Hepatocyte (in vitro differentiated cells): ENCODE results near the gene GRM8. TPM values are rescaled to one million over a fixed set of nuclear protein-coding genes. Genes with fewer than 3 reads are reported as not detected.

ENCODE experiments used
- DNase-seq: peaks from one replicate; pipeline ENCODE4 v3.0.0-alpha.2; 2016; ENCODE audit warnings: low spot score
- H2AFZ ChIP-seq: fragments of 200-600 bp; sonication (generic); 2 replicates; pipeline ENCODE4 v1.6.0; 2016; ENCODE audit warnings: antibody characterized with exemption, mild to moderate bottlenecking
- H3K27ac ChIP-seq: fragments of 200-600 bp; sonication (generic); 2 replicates; pipeline ENCODE4 v1.5.1; 2016; ENCODE audit warnings: mild to moderate bottlenecking
- H3K27me3 ChIP-seq: fragments of 200-600 bp; sonication (generic); 2 replicates; pipeline ENCODE4 v1.6.1; 2016
- H3K36me3 ChIP-seq: fragments of 200-600 bp; sonication (generic); replicated peaks from 2 replicates; pipeline ENCODE4 v1.5.1; 2016; ENCODE audit warnings: low read depth; ENCODE audit not compliant: insufficient read depth
- H3K4me1 ChIP-seq: fragments of 200-600 bp; sonication (generic); 2 replicates; pipeline ENCODE4 v1.5.1; 2016; ENCODE audit warnings: mild to moderate bottlenecking, moderate library complexity; ENCODE audit not compliant: insufficient read depth
- H3K4me2 ChIP-seq: fragments of 200-600 bp; sonication (generic); 2 replicates; pipeline ENCODE4 v1.6.0; 2016
- H3K4me3 ChIP-seq: fragments of 200-600 bp; sonication (generic); 2 replicates; pipeline ENCODE4 v1.5.1; 2016; ENCODE audit warnings: mild to moderate bottlenecking
- H3K79me2 ChIP-seq: fragments of 200-600 bp; sonication (generic); 2 replicates; pipeline ENCODE4 v1.6.0; 2017; ENCODE audit warnings: mild to moderate bottlenecking
- H3K9me2 ChIP-seq: fragments of 200-600 bp; sonication (generic); replicated peaks from 2 replicates; pipeline ENCODE4 v1.6.0; 2017; ENCODE audit warnings: mild to moderate bottlenecking; ENCODE audit not compliant: insufficient read depth
- H3K9me3 ChIP-seq: fragments of 200-600 bp; sonication (generic); 2 replicates; pipeline ENCODE4 v1.5.1; 2016; ENCODE audit warnings: low read depth, mild to moderate bottlenecking
- H4K20me1 ChIP-seq: fragments of 200-600 bp; sonication (generic); 2 replicates; pipeline ENCODE4 v1.6.0; 2016; ENCODE audit warnings: mild to moderate bottlenecking; ENCODE audit not compliant: insufficient read depth, poor library complexity, severe bottlenecking
- CTCF ChIP-seq: fragments of 200-600 bp; sonication (generic); IDR thresholded peaks from 2 replicates; pipeline ENCODE4 v1.5.1; 2016; ENCODE audit warnings: antibody characterized with exemption, mild to moderate bottlenecking; ENCODE audit not compliant: poor library complexity
- EZH2 ChIP-seq: fragments of 200-600 bp; sonication (generic); IDR thresholded peaks from 2 replicates; pipeline ENCODE4 v1.6.1; 2016; ENCODE audit warnings: antibody characterized with exemption, mild to moderate bottlenecking, borderline replicate concordance
- EZH2phosphoT487 ChIP-seq: fragments of 200-600 bp; sonication (generic); IDR thresholded peaks from one replicate; pipeline ENCODE4 v1.6.1; 2018; ENCODE audit warnings: antibody characterized with exemption, mild to moderate bottlenecking, low read depth, moderate library complexity; ENCODE audit not compliant: unreplicated experiment, severe bottlenecking
- WGBS: methylation state at CpG from one replicate; pipeline ENCODE4 v1.1.6; 2016; ENCODE audit warnings: low lambda C conversion rate; ENCODE audit errors: missing lambda C conversion rate; 5-methylcytosine and 5-hydroxymethylcytosine counted together
- polyA plus RNA-seq: library from polyadenylated mRNA; unstranded; fragments of >200 nt; fragmentation: Nextera tagmentation; extraction: Ambion mirVana; gene quantifications from 2 replicates; pipeline ENCODE4 v1.2.1, GENCODE V29; 2016
- total RNA-seq: library from RNA; depleted of rRNA; stranded (reverse); fragments of >200 nt; gene quantifications from 2 replicates; pipeline ENCODE4 v1.2.3, GENCODE V29; 2014

GRM8 gene
- total and polyA plus RNA-seq, 2 experiments from 2014 or later, result 0.62 to 4.5 TPM

- Histone ChIP-seq H3K9me3 (no peaks in the 10 kb centered on the region), H3K27me3 (no peaks in the 10 kb centered on the region), H3K27ac (no peak overlapping the region), H3K4me3 (no peak overlapping the region), H3K4me1 (no peaks in the 10 kb centered on the region), H3K4me2 (no peak overlapping the region), H3K79me2 (no peaks in the 10 kb centered on the region), H3K36me3 (no peaks in the 10 kb centered on the region), H4K20me1 (no peaks in the 10 kb centered on the region), H3K9me2 (no peaks in the 10 kb centered on the region), H2AFZ (no peak overlapping the region)
- no peak for DNase-seq
- WGBS, result 97% methylated on average over 3 of the region's 3 CpGs
- TF ChIP-seq CTCF (no peak), EZH2 (no peak), EZH2phosphoT487 (no peak)
These were observed 98.6 kb downstream of the GRM8 start for GRCh38 chr7:127154101-127154500.

- H4K20me1 ChIP-seq, result no peaks in the 10 kb centered on the region
- no peak for DNase-seq
- H3K9me3 ChIP-seq, result no peaks in the 10 kb centered on the region
- H3K27ac ChIP-seq, result no peak overlapping the region
- no peaks in the 10 kb centered on the region for H3K79me2 ChIP-seq
- no peaks in the 10 kb centered on the region for H3K36me3 ChIP-seq
- no peak for TF ChIP-seq EZH2
- TF ChIP-seq EZH2phosphoT487, result no peak
- no peak for TF ChIP-seq CTCF
- no peak overlapping the region for H3K4me2 ChIP-seq
- no peak overlapping the region for H3K4me3 ChIP-seq
- H3K27me3 ChIP-seq, result no peaks in the 10 kb centered on the region
- H3K9me2 ChIP-seq, result no peaks in the 10 kb centered on the region
- H2AFZ ChIP-seq, result no peak overlapping the region
- H3K4me1 ChIP-seq, result no peaks in the 10 kb centered on the region
- 93% methylated on average over 3 of the region's 3 CpGs for WGBS
These were observed 99.4 kb downstream of the GRM8 start for GRCh38 chr7:127153315-127153714.

GRCh38 chr7:127152423-127152822, 100.3 kb downstream of the GRM8 start:
- no peaks in the 10 kb centered on the region for H3K9me2 ChIP-seq
- no peak overlapping the region for H3K4me2 ChIP-seq

More at GRCh38 chr7:127152423-127152822, 100.3 kb downstream of the GRM8 start:
- TF ChIP-seq EZH2 (no peak), EZH2phosphoT487 (no peak), CTCF (no peak)
- Histone ChIP-seq H2AFZ (no peak overlapping the region), H3K9me3 (no peaks in the 10 kb centered on the region), H3K4me1 (no peaks in the 10 kb centered on the region), H3K36me3 (no peaks in the 10 kb centered on the region), H4K20me1 (no peaks in the 10 kb centered on the region), H3K27me3 (no peaks in the 10 kb centered on the region), H3K79me2 (no peaks in the 10 kb centered on the region), H3K27ac (no peak overlapping the region), H3K4me3 (no peak overlapping the region)
- DNase-seq, result no peak
